ENCODE measurements around the gene ITGAV.

ITGAV gene

GRCh38 chr2:186611526-186611925 lies 21.7 kb downstream of the ITGAV start:
- Histone ChIP-seq H3K4me3 (ENCODE audit: low read depth, low read length) (no peak overlapping the region), H3K4me1 (ENCODE audit: control insufficient read depth, insufficient read depth, low read length) (no peaks in the 10 kb centered on the region), H3K9me3 (ENCODE audit: control insufficient read depth, insufficient read depth, low read depth, low read length) (no peaks in the 10 kb centered on the region), H3K36me3 (ENCODE audit: control insufficient read depth in 2 of 2, insufficient read depth in 1 of 2, low read length in 2 of 2) (peaks cover 0 to 2% of the 10 kb centered on the region in 2 experiments; a peak in 1 of 3 replicates), H3K27ac (ENCODE audit: extremely low read depth, low read depth, low read length) (no peak overlapping the region)
- CTCF ChIA-PET = interaction anchor here (0.7 kb wide), 1 partner anchor 36 kb away, joined by 6 read pairs; no protein-coding TSS in a partner anchor
- POLR2A ChIA-PET = no interaction called here
- TF ChIP-seq ZNF571 (tag by site-specific recombination; IDR thresholded peaks at IDR 0.05) (no peak), WT1 (tag by site-specific recombination; IDR thresholded peaks at IDR 0.05) (no peak), KLF9 (tag by site-specific recombination; IDR thresholded peaks at IDR 0.05; ENCODE audit: low read depth) (no peak), ZNF645 (tag by site-specific recombination; IDR thresholded peaks at IDR 0.05) (no peak), CTCF (tag by site-specific recombination; IDR thresholded peaks at IDR 0.05) (no peak), ZNF639 (tag by site-specific recombination; IDR thresholded peaks at IDR 0.05) (no peak), KLF1 (tag by site-specific recombination; IDR thresholded peaks at IDR 0.05) (no peak), ZNF366 (tag by site-specific recombination; conservative IDR thresholded peaks at IDR 0.05) (no peak), ZNF155 (tag by site-specific recombination; IDR thresholded peaks at IDR 0.05) (no peak), ZNF513 (tag by site-specific recombination; IDR thresholded peaks at IDR 0.05) (no peak), ZBTB48 (tag by site-specific recombination; IDR thresholded peaks at IDR 0.05) (no peak), HOXD13 (CRISPR knock-in tag; IDR thresholded peaks at IDR 0.05; ENCODE audit: borderline replicate concordance) (no peak), GLI2 (tag by site-specific recombination; IDR thresholded peaks at IDR 0.05; ENCODE audit: borderline replicate concordance, low read depth) (no peak), ZNF148 (tag by site-specific recombination; IDR thresholded peaks at IDR 0.05; ENCODE audit: borderline replicate concordance) (no peak), ZFP3 (tag by site-specific recombination; IDR thresholded peaks at IDR 0.05; ENCODE audit: low read depth) (no peak), ZNF10 (tag by site-specific recombination; IDR thresholded peaks at IDR 0.05) (no peak), INSM2 (tag by site-specific recombination; IDR thresholded peaks at IDR 0.05) (no peak), ZNF140 (tag by site-specific recombination; IDR thresholded peaks at IDR 0.05) (no peak), ZNF341 (tag by site-specific recombination; IDR thresholded peaks at IDR 0.05; ENCODE audit: low read depth) (no peak), KLF17 (tag by site-specific recombination; IDR thresholded peaks at IDR 0.05) (no peak)

Measured in HEK293 (cell line).